BLaER1 treated with 17β-estradiol and CSF1 and Interleukin-3, amounts not matched to agents 10 nM and 100 nM (cell line): ENCODE data around the gene RPAIN.
A peak's percentile ranks its signal among the peaks of the same experiment; 100 is the strongest.

ENCODE experiments used
- H3K27ac ChIP-seq, 11 experiments: shearing (Covaris generic); formaldehyde crosslinking; 2 replicates each; pipeline ENCODE4 v1.8.1; 2022
- H3K27me3 ChIP-seq, 11 experiments: shearing (Covaris generic); formaldehyde crosslinking; 2 replicates each; pipeline ENCODE4 v1.8.1; 2022
- H3K36me3 ChIP-seq, 11 experiments: shearing (Covaris generic); formaldehyde crosslinking; 2 replicates each; pipeline ENCODE4 v1.8.1; 2022
- H3K4me1 ChIP-seq, 10 experiments: shearing (Covaris generic); formaldehyde crosslinking; 2 replicates each; pipeline ENCODE4 v1.8.1; 2022
- H3K4me2 ChIP-seq, 11 experiments: shearing (Covaris generic); formaldehyde crosslinking; 2 replicates each; pipeline ENCODE4 v1.8.1; 2022
- H3K4me3 ChIP-seq, 10 experiments: shearing (Covaris generic); formaldehyde crosslinking; 2 replicates each; pipeline ENCODE4 v1.8.1; 2022
- H3K9ac ChIP-seq, 11 experiments: shearing (Covaris generic); formaldehyde crosslinking; 2 replicates each; pipeline ENCODE4 v1.8.1; 2022
- H3K9me3 ChIP-seq, 11 experiments: shearing (Covaris generic); formaldehyde crosslinking; replicated peaks in 1 of 11; 2 replicates each; pipeline ENCODE4 v1.8.1; 2022
- H4K20me1 ChIP-seq, 11 experiments: shearing (Covaris generic); formaldehyde crosslinking; 2 replicates each; pipeline ENCODE4 v1.8.1; 2022
- Cebpa-rat ChIP-seq, 11 experiments: shearing (Covaris generic); IDR thresholded peaks; 2 replicates each; pipeline ENCODE4 v1.8.1; 2022

The RPAIN gene

DNA sequence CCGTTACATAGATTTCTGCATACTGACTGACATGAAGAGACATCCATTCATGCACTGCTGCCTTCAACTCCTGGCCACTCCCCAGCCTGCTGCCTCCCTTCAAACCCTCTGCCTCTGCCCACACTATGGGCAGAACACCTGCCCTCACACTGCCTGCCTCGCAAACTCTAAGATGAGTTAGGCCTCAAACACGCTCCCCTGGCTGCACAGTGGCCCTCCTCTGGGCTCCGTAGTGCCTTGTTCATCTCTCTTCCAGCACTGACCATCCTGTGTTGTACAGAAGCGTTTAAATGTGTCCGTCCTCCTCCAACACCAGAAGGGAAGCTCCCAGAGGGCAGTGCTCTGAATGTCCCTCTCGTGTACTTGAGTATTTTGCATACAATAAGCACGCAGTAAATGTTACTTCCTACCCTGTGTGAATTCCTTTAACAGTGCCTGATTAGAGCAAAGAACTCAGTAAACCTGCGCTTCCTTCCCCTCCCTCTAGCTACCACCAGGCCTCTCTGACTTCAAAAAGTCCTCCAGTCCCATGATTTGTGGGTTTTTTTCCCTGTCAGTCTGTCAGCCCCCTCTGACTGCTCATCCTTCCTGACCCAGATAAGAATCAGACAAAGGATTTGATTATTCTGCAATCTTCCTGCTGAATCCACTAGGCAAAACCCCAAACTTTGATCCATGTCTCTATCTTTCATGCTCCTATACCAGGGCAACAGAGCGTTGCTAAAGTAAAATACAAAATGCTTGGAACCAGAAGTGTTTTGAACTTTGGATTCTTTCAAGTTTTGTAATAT is 44.9 kb downstream of the RPAIN start:
- Histone ChIP-seq H3K36me3 (peaks cover 19 to 64% (median 51%) of the 10 kb centered on the region in 11 experiments), H3K9me3 (no peaks in the 10 kb centered on the region), H3K9ac (peak overlapping the region in 8 of 11 experiments; percentile 8 to 94 (median 36); a peak in 8 of 22 replicates), H3K27ac (peak overlapping the region in 1 of 11 experiments; percentile 38; a peak in 2 of 22 replicates), H3K4me1 (peaks cover 37 to 59% (median 53%) of the 10 kb centered on the region in 10 experiments), H4K20me1 (peaks cover 0 to 86% (median 75%) of the 10 kb centered on the region in 11 experiments; a peak in 18 of 22 replicates), H3K27me3 (no peaks in the 10 kb centered on the region), H3K4me2 (peak overlapping the region; percentile 2 to 99 (median 96); a peak in 21 of 22 replicates), H3K4me3 (peak overlapping the region in 1 of 10 experiments; percentile 2; a peak in 1 of 20 replicates)
- TF ChIP-seq Cebpa-rat (IDR thresholded peaks at IDR 0.05): no peak

DNA sequence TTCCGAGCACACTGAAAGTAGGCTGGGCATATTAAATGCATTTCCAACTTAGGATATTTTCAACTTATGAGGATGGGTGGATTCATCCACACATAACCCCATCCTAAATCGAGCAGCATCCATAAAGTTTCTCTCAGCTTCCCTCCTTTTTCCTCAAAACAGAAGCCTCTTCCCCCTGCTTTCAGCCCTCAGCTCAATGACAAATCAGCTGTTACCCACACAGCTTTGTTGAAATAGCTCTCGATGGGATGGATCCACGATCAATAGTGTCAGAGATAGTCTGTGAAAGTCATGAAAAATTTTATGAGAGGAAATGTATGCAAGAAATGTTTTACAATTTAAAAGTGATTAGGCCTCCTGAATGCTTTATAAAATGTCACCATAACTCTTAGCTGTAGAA is 46.3 kb downstream of the RPAIN start:
- H3K4me2 ChIP-seq: peak overlapping the region; percentile 90 to 99 (median 97); a peak in 21 of 22 replicates
- TF ChIP-seq Cebpa-rat (IDR thresholded peaks at IDR 0.05): no peak

DNA sequence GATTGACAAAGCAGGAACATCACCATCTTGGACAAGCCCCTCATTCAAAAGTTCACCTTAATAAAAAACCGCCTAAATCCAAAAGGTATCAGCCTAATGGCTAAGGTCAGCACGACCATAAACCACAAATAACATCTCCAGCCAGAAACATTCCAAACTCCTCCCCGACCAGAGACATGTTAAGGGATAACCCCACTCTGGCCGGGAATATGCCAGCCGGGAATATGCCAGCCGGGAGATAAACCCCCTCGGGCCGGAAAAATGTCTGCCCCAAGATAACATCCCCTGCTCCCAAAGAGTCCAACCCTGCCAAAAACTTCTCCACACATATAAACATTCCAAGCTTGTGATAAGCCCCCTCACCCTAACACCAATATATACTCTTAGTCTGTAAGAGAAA is 47.4 kb downstream of the RPAIN start:
- Histone ChIP-seq H3K4me1 (peaks cover 33 to 54% (median 50%) of the 10 kb centered on the region in 10 experiments), H3K27me3 (no peaks in the 10 kb centered on the region), H4K20me1 (peaks cover 0 to 61% (median 53%) of the 10 kb centered on the region in 11 experiments; a peak in 18 of 22 replicates), H3K9me3 (no peaks in the 10 kb centered on the region), H3K27ac (peak overlapping the region in 9 of 11 experiments; percentile 64 to 91 (median 85); a peak in 17 of 22 replicates), H3K4me2 (peak overlapping the region; percentile 90 to 99 (median 97)), H3K36me3 (peaks cover 13 to 52% (median 32%) of the 10 kb centered on the region in 11 experiments; a peak in 21 of 22 replicates), H3K4me3 (peak overlapping the region; percentile 78 to 100 (median 96)), H3K9ac (peak overlapping the region; percentile 78 to 96 (median 86))
- no peak for TF ChIP-seq Cebpa-rat (IDR thresholded peaks at IDR 0.05)

More for the DNA sequence above, 46.3 kb downstream of the RPAIN start:
- H3K27me3 ChIP-seq: no peaks in the 10 kb centered on the region
- peaks cover 0 to 72% (median 64%) of the 10 kb centered on the region in 11 experiments; a peak in 18 of 22 replicates for H4K20me1 ChIP-seq
- no peaks in the 10 kb centered on the region for H3K9me3 ChIP-seq
- peaks cover 9 to 52% (median 37%) of the 10 kb centered on the region in 11 experiments; a peak in 21 of 22 replicates for H3K36me3 ChIP-seq
- peaks cover 37 to 59% (median 53%) of the 10 kb centered on the region in 10 experiments for H3K4me1 ChIP-seq
- no peak overlapping the region for H3K27ac ChIP-seq
- peak overlapping the region in 10 of 11 experiments; percentile 78 to 96 (median 87); a peak in 17 of 22 replicates for H3K9ac ChIP-seq
- H3K4me3 ChIP-seq: peak overlapping the region in 7 of 10 experiments; percentile 90 to 100 (median 98); a peak in 10 of 20 replicates

DNA sequence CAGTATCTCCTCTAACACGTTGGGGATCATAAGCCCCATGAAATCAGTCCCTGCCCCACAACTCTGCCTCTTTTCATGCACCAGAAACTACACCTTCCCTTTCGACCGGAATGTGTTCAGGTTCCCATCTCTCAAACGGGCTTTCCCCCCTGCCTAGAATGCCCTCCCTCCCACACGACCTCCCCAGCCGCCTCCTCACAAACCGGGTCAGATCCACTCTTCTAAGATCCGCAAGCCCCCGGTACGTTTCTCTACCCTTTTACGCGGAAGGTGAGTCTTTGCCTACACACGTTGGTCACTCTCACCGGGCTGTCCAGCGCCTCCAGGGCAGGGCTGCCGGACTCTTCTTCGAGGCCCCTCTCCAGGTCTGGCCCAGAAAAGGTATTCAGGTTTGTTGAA is 48.1 kb downstream of the RPAIN start:
- no peak for TF ChIP-seq Cebpa-rat (IDR thresholded peaks at IDR 0.05)
- no peaks in the 10 kb centered on the region for H3K27me3 ChIP-seq

DNA sequence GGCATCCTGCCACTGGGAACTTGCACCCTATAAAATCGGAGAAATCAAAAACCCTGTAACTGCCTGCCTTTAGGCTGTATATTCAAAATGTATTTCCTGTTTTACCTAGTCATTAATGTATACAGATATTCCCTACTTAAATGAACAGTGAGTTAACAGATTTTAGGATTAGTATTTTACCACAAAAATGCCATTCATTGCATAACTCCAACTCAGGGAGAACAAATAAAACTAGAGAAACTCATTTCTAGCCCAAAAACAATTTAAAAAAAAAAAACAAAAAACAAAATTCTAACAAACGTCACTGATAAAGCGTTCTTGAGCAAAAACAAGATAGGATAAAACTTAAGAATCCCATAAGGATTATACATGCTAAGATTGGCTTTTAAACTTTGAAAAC is 52.5 kb downstream of the RPAIN start:
- Histone ChIP-seq H3K27ac (no peak overlapping the region), H3K36me3 (peaks cover 49 to 67% (median 64%) of the 10 kb centered on the region in 11 experiments), H3K9ac (0 out of 22 replicates have a peak overlapping the region, but pooled peaks of 1 of the 11 experiments have one; percentile 3), H3K27me3 (no peaks in the 10 kb centered on the region), H4K20me1 (peaks cover 0 to 20% (median 13%) of the 10 kb centered on the region in 11 experiments; a peak in 15 of 22 replicates), H3K4me1 (peaks cover 0 to 3% (median 2%) of the 10 kb centered on the region in 10 experiments; a peak in 13 of 20 replicates), H3K4me3 (no peak overlapping the region), H3K9me3 (no peaks in the 10 kb centered on the region), H3K4me2 (no peak overlapping the region)
- TF ChIP-seq Cebpa-rat (IDR thresholded peaks at IDR 0.05): no peak

More for the DNA sequence above, 48.1 kb downstream of the RPAIN start:
- peak overlapping the region; percentile 90 to 99 (median 97) for H3K4me2 ChIP-seq
- H3K9ac ChIP-seq: peak overlapping the region; percentile 78 to 96 (median 86)
- H3K4me3 ChIP-seq: peak overlapping the region; percentile 78 to 100 (median 96)
- H4K20me1 ChIP-seq: peaks cover 0 to 54% (median 47%) of the 10 kb centered on the region in 11 experiments; a peak in 18 of 22 replicates
- no peaks in the 10 kb centered on the region for H3K9me3 ChIP-seq
- H3K27ac ChIP-seq: peak overlapping the region in 10 of 11 experiments; percentile 64 to 91 (median 84); a peak in 21 of 22 replicates
- peaks cover 19 to 52% (median 33%) of the 10 kb centered on the region in 11 experiments for H3K36me3 ChIP-seq
- peaks cover 33 to 47% (median 43%) of the 10 kb centered on the region in 10 experiments for H3K4me1 ChIP-seq

DNA sequence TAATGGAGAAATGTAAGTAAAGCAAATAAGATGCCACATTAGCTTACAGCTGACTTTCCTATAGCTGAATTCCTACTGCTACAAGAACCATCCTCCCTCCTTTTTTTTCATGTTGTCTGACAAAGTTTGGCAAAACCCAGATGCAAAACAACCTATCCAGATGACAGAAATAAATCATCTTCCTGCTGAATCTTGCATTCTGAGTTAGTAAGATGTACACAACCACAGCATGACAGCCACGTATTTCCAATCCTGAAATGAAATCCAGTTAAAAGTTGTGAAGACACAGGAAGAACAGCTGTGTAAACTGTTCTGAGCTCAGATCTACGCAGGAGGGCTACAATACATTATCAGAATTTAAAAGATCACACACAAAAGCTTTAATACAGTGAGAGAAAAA is 53.9 kb downstream of the RPAIN start:
- Histone ChIP-seq H3K4me3 (no peak overlapping the region), H3K4me2 (no peak overlapping the region), H3K36me3 (peaks cover 63 to 81% (median 78%) of the 10 kb centered on the region in 11 experiments), H4K20me1 (peaks cover 0 to 22% (median 14%) of the 10 kb centered on the region in 11 experiments; a peak in 11 of 22 replicates), H3K27ac (no peak overlapping the region), H3K9me3 (no peaks in the 10 kb centered on the region), H3K9ac (0 out of 22 replicates have a peak overlapping the region, but pooled peaks of 1 of the 11 experiments have one; percentile 24), H3K27me3 (no peaks in the 10 kb centered on the region), H3K4me1 (no peaks in the 10 kb centered on the region)
- no peak for TF ChIP-seq Cebpa-rat (IDR thresholded peaks at IDR 0.05)

DNA sequence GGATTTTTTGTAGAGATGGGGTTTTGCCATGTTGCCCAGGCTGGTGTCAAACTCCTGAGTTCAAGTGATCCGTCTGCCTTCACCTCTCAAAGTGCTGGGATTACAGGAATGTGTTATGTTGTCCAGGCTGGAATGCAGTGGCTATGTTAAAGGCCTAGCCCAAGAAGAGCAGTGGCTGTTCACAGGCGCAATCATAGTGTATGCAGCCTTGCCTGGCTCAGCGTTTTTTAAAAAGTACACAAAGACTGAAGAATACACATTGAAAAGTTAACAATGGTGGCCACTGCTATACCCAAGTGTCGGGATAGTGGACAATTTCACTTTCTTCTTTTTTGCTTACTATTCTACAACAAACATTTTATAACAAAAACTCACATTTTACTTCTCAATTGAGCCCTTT is 59.0 kb downstream of the RPAIN start:
- Histone ChIP-seq H3K4me3 (no peak overlapping the region), H3K4me2 (no peak overlapping the region), H3K27me3 (no peaks in the 10 kb centered on the region), H3K4me1 (peaks cover under 1 to 8% (median 4%) of the 10 kb centered on the region in 10 experiments; a peak in 10 of 20 replicates), H3K9me3 (no peaks in the 10 kb centered on the region), H3K9ac (no peak overlapping the region), H3K27ac (no peak overlapping the region), H3K36me3 (peaks cover 92 to 100% (median 99%) of the 10 kb centered on the region in 11 experiments), H4K20me1 (peaks cover 0 to 40% (median 23%) of the 10 kb centered on the region in 11 experiments; a peak in 14 of 22 replicates)
- no peak for TF ChIP-seq Cebpa-rat (IDR thresholded peaks at IDR 0.05)

DNA sequence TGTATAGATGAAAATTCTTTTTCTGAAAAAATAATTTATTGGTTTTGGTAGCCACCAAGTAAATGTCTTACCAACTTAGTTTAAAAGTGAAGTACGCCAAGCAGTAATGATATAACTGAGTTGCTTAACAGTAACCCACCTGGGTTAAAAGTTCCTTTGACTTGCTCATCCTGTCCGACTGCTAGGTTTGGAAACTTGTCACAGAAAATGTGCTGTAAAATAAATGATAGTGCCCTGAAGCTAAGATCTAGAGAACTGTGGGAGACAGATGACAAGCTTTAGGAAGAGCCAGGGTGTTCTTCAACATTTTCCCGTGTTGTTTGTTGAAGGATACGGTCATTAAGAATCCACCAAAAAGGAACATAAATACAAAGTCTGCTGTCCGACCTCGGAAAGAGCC is 61.0 kb downstream of the RPAIN start:
- Histone ChIP-seq H3K36me3 (peaks cover 81 to 90% (median 87%) of the 10 kb centered on the region in 11 experiments), H3K27me3 (no peaks in the 10 kb centered on the region), H3K9me3 (no peaks in the 10 kb centered on the region), H3K4me2 (no peak overlapping the region), H3K27ac (no peak overlapping the region), H3K4me3 (no peak overlapping the region), H4K20me1 (peaks cover 0 to 40% (median 23%) of the 10 kb centered on the region in 11 experiments; a peak in 14 of 22 replicates), H3K9ac (no peak overlapping the region), H3K4me1 (peaks cover 12 to 22% (median 19%) of the 10 kb centered on the region in 10 experiments)
- no peak for TF ChIP-seq Cebpa-rat (IDR thresholded peaks at IDR 0.05)
